Natural killer cell treated with Interleukin-12 subunit alpha and Interleukin-12 subunit beta and Interleukin-15 and Interleukin-18, amount 100 ng/mL, for 72 hours (primary cell): ENCODE results near the gene RBM20. TPM values are rescaled to one million over a fixed set of nuclear protein-coding genes. Genes with fewer than 3 reads are reported as not detected.

ENCODE experiments used
- ATAC-seq, 2 donors: fragments of 150-1000 bp; cut with Tn5 transposase in 1 of 2; sonication (Bioruptor Pico), chemical (Tn5 transposase) in 1 of 2; 2 replicates each; pipeline ENCODE4 v1.10.0; 2021
- DNase-seq: peaks from one replicate; pipeline ENCODE4 v3.0.0; 2022; ENCODE audit warnings: low spot score
- H3K27ac Mint-ChIP-seq, 2 donors: 1 replicate in 1 of 2; 2 replicates in 1 of 2; pipeline ENCODE4 v1.8.0; 2022; ENCODE audit warnings: mixed read lengths in 2 of 2, mild to moderate bottlenecking in 1 of 2, moderate library complexity in 1 of 2
- H3K27me3 Mint-ChIP-seq, 2 donors: 1 replicate in 1 of 2; 2 replicates in 1 of 2; pipeline ENCODE4 v1.8.0; 2022; ENCODE audit warnings: mixed read lengths in 2 of 2
- H3K36me3 Mint-ChIP-seq: one replicate; pipeline ENCODE4 v1.8.0; 2022; ENCODE audit warnings: mixed read lengths
- H3K4me1 Mint-ChIP-seq, 2 donors: 1 replicate in 1 of 2; 2 replicates in 1 of 2; pipeline ENCODE4 v1.8.0; 2022; ENCODE audit warnings: low read depth in 2 of 2, mixed read lengths in 2 of 2, mild to moderate bottlenecking in 1 of 2
- H3K4me3 Mint-ChIP-seq: one replicate; pipeline ENCODE4 v1.8.0; 2022; ENCODE audit warnings: mixed read lengths
- H3K9me3 Mint-ChIP-seq: 2 replicates; pipeline ENCODE4 v1.8.0; 2022; ENCODE audit warnings: mixed read lengths
- total RNA-seq, 2 donors: library from RNA; stranded (reverse); gene quantifications; one replicate each; pipeline ENCODE4 v1.2.3, GENCODE V29; 2022

RBM20 gene
- total RNA-seq, 2 donors from 2014 or later = not detected

GRCh38 chr10:110833941-110834628, 189.9 kb downstream of the RBM20 start:
- ATAC-seq (no peak), DNase-seq (no peak)
- no peak overlapping the region for H3K4me3 Mint-ChIP-seq
- no peaks in the 10 kb centered on the region for H3K4me1 Mint-ChIP-seq
- peaks cover 0 to 5% of the 10 kb centered on the region in 2 donors for H3K27me3 Mint-ChIP-seq
- H3K9me3 Mint-ChIP-seq = no peaks in the 10 kb centered on the region
- H3K27ac Mint-ChIP-seq = no peak overlapping the region
- H3K36me3 Mint-ChIP-seq = no peaks in the 10 kb centered on the region

GRCh38 chr10:110834629-110835301, 190.6 kb downstream of the RBM20 start:
- H3K27me3 Mint-ChIP-seq = peaks cover 0 to 5% of the 10 kb centered on the region in 2 donors
- H3K4me3 Mint-ChIP-seq = no peak overlapping the region
- H3K9me3 Mint-ChIP-seq = no peaks in the 10 kb centered on the region
- DNase-seq = no peak
- no peaks in the 10 kb centered on the region for H3K4me1 Mint-ChIP-seq
- ATAC-seq = no peak
- no peak overlapping the region for H3K27ac Mint-ChIP-seq
- no peaks in the 10 kb centered on the region for H3K36me3 Mint-ChIP-seq

- no peak for ATAC-seq
- Mint-ChIP-seq H3K4me1 (no peaks in the 10 kb centered on the region), H3K4me3 (no peak overlapping the region), H3K36me3 (no peaks in the 10 kb centered on the region), H3K9me3 (no peaks in the 10 kb centered on the region), H3K27me3 (peaks cover 0 to 5% of the 10 kb centered on the region in 2 donors), H3K27ac (peak overlapping the region in 1 of 2 donors; percentile 38)
- DNase-seq = no peak
These were observed 191.7 kb downstream of the RBM20 start for GRCh38 chr10:110835841-110836240.

GRCh38 chr10:110836706-110837105, 192.6 kb downstream of the RBM20 start:
- no peaks in the 10 kb centered on the region for H3K9me3 Mint-ChIP-seq

GRCh38 chr10:110837418-110838171, 193.5 kb downstream of the RBM20 start:
- no peaks in the 10 kb centered on the region for H3K36me3 Mint-ChIP-seq
- no peak for ATAC-seq
- no peaks in the 10 kb centered on the region for H3K9me3 Mint-ChIP-seq
- H3K27ac Mint-ChIP-seq = no peak overlapping the region
- DNase-seq = no peak
- H3K4me3 Mint-ChIP-seq = no peak overlapping the region
- peaks cover 0 to 10% of the 10 kb centered on the region in 2 donors for H3K27me3 Mint-ChIP-seq
- H3K4me1 Mint-ChIP-seq = peaks cover 5 to 9% of the 10 kb centered on the region in 2 donors

More at GRCh38 chr10:110836706-110837105, 192.6 kb downstream of the RBM20 start:
- Mint-ChIP-seq H3K27me3 (peaks cover 0 to 5% of the 10 kb centered on the region in 2 donors), H3K27ac (no peak overlapping the region), H3K4me3 (no peak overlapping the region), H3K36me3 (no peaks in the 10 kb centered on the region), H3K4me1 (peaks cover 0 to under 1% of the 10 kb centered on the region in 2 donors)
- DNase-seq (no peak), ATAC-seq (no peak)

GRCh38 chr10:110840225-110840922, 196.2 kb downstream of the RBM20 start:
- no peak overlapping the region for H3K4me3 Mint-ChIP-seq
- no peak for ATAC-seq
- peaks cover 14 to 23% of the 10 kb centered on the region in 2 donors for H3K4me1 Mint-ChIP-seq
- H3K9me3 Mint-ChIP-seq = no peaks in the 10 kb centered on the region
- DNase-seq = no peak
- H3K27me3 Mint-ChIP-seq = peaks cover 0 to 18% of the 10 kb centered on the region in 2 donors
- H3K36me3 Mint-ChIP-seq = no peaks in the 10 kb centered on the region
- H3K27ac Mint-ChIP-seq = no peak overlapping the region

GRCh38 chr10:110840923-110841428, 196.8 kb downstream of the RBM20 start:
- DNase-seq (no peak), ATAC-seq (no peak)
- H3K27ac Mint-ChIP-seq = no peak overlapping the region
- peaks cover 0 to 17% of the 10 kb centered on the region in 2 donors for H3K27me3 Mint-ChIP-seq
- no peaks in the 10 kb centered on the region for H3K36me3 Mint-ChIP-seq
- no peak overlapping the region for H3K4me3 Mint-ChIP-seq
- H3K4me1 Mint-ChIP-seq = peaks cover 14 to 26% of the 10 kb centered on the region in 2 donors
- H3K9me3 Mint-ChIP-seq = no peaks in the 10 kb centered on the region

- no peak overlapping the region for H3K4me3 Mint-ChIP-seq
- peaks cover 0 to 15% of the 10 kb centered on the region in 2 donors for H3K27me3 Mint-ChIP-seq
- H3K27ac Mint-ChIP-seq = no peak overlapping the region
- H3K4me1 Mint-ChIP-seq = peaks cover 18 to 35% of the 10 kb centered on the region in 2 donors
- ATAC-seq = no peak
- no peaks in the 10 kb centered on the region for H3K36me3 Mint-ChIP-seq
- no peak for DNase-seq
- no peaks in the 10 kb centered on the region for H3K9me3 Mint-ChIP-seq
These were observed 197.7 kb downstream of the RBM20 start for GRCh38 chr10:110841767-110842267.

- Mint-ChIP-seq H3K4me1 (peaks cover 22 to 35% of the 10 kb centered on the region in 2 donors), H3K27me3 (peaks cover 0 to 15% of the 10 kb centered on the region in 2 donors), H3K9me3 (no peaks in the 10 kb centered on the region), H3K4me3 (no peak overlapping the region), H3K27ac (peak overlapping the region; percentile 15 to 67), H3K36me3 (no peaks in the 10 kb centered on the region)
- no peak for DNase-seq
- ATAC-seq = no peak
These were observed 198.3 kb downstream of the RBM20 start for GRCh38 chr10:110842326-110842904.

- Mint-ChIP-seq H3K36me3 (no peaks in the 10 kb centered on the region), H3K27me3 (peaks cover 0 to 13% of the 10 kb centered on the region in 2 donors), H3K27ac (peak overlapping the region; percentile 15 to 67), H3K4me3 (peak overlapping the region; percentile 32), H3K4me1 (peaks cover 22 to 35% of the 10 kb centered on the region in 2 donors), H3K9me3 (no peaks in the 10 kb centered on the region)
- ATAC-seq (peak; percentile 67 to 82), DNase-seq (no peak)
These were observed 198.9 kb downstream of the RBM20 start for GRCh38 chr10:110843031-110843430.

GRCh38 chr10:110843796-110844616, 199.9 kb downstream of the RBM20 start:
- ATAC-seq (no peak), DNase-seq (no peak)
- Mint-ChIP-seq H3K4me3 (no peak overlapping the region), H3K27ac (peak overlapping the region in 1 of 2 donors; percentile 50), H3K36me3 (no peaks in the 10 kb centered on the region), H3K27me3 (peaks cover 0 to 13% of the 10 kb centered on the region in 2 donors), H3K4me1 (peaks cover 26 to 40% of the 10 kb centered on the region in 2 donors), H3K9me3 (no peaks in the 10 kb centered on the region)

- H3K36me3 Mint-ChIP-seq = no peaks in the 10 kb centered on the region
- no peak overlapping the region for H3K4me3 Mint-ChIP-seq
- no peaks in the 10 kb centered on the region for H3K9me3 Mint-ChIP-seq
- H3K27ac Mint-ChIP-seq = peak overlapping the region; percentile 35 to 50
- DNase-seq (no peak), ATAC-seq (no peak)
- peaks cover 31 to 45% of the 10 kb centered on the region in 2 donors for H3K4me1 Mint-ChIP-seq
- H3K27me3 Mint-ChIP-seq = peaks cover 0 to 13% of the 10 kb centered on the region in 2 donors
These were observed 200.4 kb downstream of the RBM20 start for GRCh38 chr10:110844617-110844881.
